ENCODE measurements around the gene ADNP2. TPM values are rescaled to one million over a fixed set of nuclear protein-coding genes. Genes with fewer than 3 reads are reported as not detected.

The ADNP2 gene
- total RNA-seq, 1 experiment from 2014 or later: 40.5 TPM

GRCh38 chr18:80127635-80128034, 18.6 kb downstream of the ADNP2 start:
- no TSS peak for BruUV-seq (replicated peaks)
- intact Hi-C loops (cut with micrococcal nuclease; ENCODE audit: unreplicated experiment): no loop called here

GRCh38 chr18:80129672-80130367, 20.8 kb downstream of the ADNP2 start:
- DNase-seq (ENCODE audit: low read depth, low spot score) (no peak), ATAC-seq (no peak)
- intact Hi-C loops (cut with micrococcal nuclease; ENCODE audit: unreplicated experiment): no loop called here
- no TSS peak for BruUV-seq (replicated peaks)
- Histone ChIP-seq H3K36me3 (ENCODE audit: control insufficient read depth, insufficient read depth, low read length) (0 out of 2 replicates have a peak, but pooled peaks cover 2% of the 10 kb centered on the region), H3K4me3 (ENCODE audit: low read depth in 2 of 2, low read length in 2 of 2) (no peak overlapping the region), H3K27ac (ENCODE audit: low read length) (no peak overlapping the region), H3K4me1 (ENCODE audit: control insufficient read depth, insufficient read depth, low read length) (no peaks in the 10 kb centered on the region), H3K27me3 (ENCODE audit: control insufficient read depth, insufficient read depth, low read length) (no peaks in the 10 kb centered on the region), H3K9me3 (ENCODE audit: control insufficient read depth, insufficient read depth, low read depth, low read length) (no peaks in the 10 kb centered on the region)
- no peak for TF ChIP-seq TCF7L2 (IDR thresholded peaks at IDR 0.05; ENCODE audit: low read depth, low read length)
- TF ChIP-seq REST (IDR thresholded peaks at IDR 0.05; ENCODE audit: insufficient read depth in 1 of 2, low read depth in 2 of 2, low read length in 1 of 2): no peak
- no peak for TF ChIP-seq SIN3A (IDR thresholded peaks at IDR 0.05; ENCODE audit: borderline replicate concordance, insufficient read depth, low read depth, low read length)
- in situ Hi-C loops (cut with HindIII; ENCODE audit: low pct_unique_long_range_greater_than_20kb, low sequenced_read_pairs): no loop called here
- POLR2A ChIA-PET: no interaction called here
- CTCF ChIA-PET: no interaction called here

More at GRCh38 chr18:80127635-80128034, 18.6 kb downstream of the ADNP2 start:
- Histone ChIP-seq H3K27me3 (ENCODE audit: control insufficient read depth, insufficient read depth, low read length) (no peaks in the 10 kb centered on the region), H3K36me3 (ENCODE audit: control insufficient read depth, insufficient read depth, low read length) (no peaks in the 10 kb centered on the region), H3K9me3 (ENCODE audit: control insufficient read depth, insufficient read depth, low read depth, low read length) (no peaks in the 10 kb centered on the region), H3K4me3 (ENCODE audit: low read depth in 2 of 2, low read length in 2 of 2) (no peak overlapping the region), H3K27ac (ENCODE audit: low read length) (no peak overlapping the region), H3K4me1 (ENCODE audit: control insufficient read depth, insufficient read depth, low read length) (no peaks in the 10 kb centered on the region)
- TF ChIP-seq POLR2AphosphoS5 (IDR thresholded peaks at IDR 0.05; ENCODE audit: low read depth, low read length) (no peak), REST (IDR thresholded peaks at IDR 0.05; ENCODE audit: insufficient read depth in 1 of 2, low read depth in 2 of 2, low read length in 1 of 2) (no peak), TCF7L2 (IDR thresholded peaks at IDR 0.05; ENCODE audit: low read depth, low read length) (no peak), CTCF (IDR thresholded peaks at IDR 0.05) (no peak), SIN3A (IDR thresholded peaks at IDR 0.05; ENCODE audit: borderline replicate concordance, insufficient read depth, low read depth, low read length) (no peak)
- in situ Hi-C loops (cut with HindIII; ENCODE audit: low pct_unique_long_range_greater_than_20kb, low sequenced_read_pairs): no loop called here
- POLR2A ChIA-PET: no interaction called here
- no peak for ATAC-seq
- CTCF ChIA-PET: no interaction called here
- no peak for DNase-seq (ENCODE audit: low read depth, low spot score)
